Erythroblast (primary cell): ENCODE results near the gene NEGR1.

Experiments
- GATA1 ChIP-seq: IDR thresholded peaks from 2 replicates; pipeline ENCODE4 v1.6.1; 2011; ENCODE audit warnings: low read depth, mild to moderate bottlenecking, control low read depth, low read length, moderate library complexity
- POLR2A ChIP-seq: IDR thresholded peaks from 2 replicates; pipeline ENCODE4 v1.6.1; 2011; ENCODE audit warnings: mild to moderate bottlenecking, low read length

- TF ChIP-seq POLR2A (no peak), GATA1 (no peak)
These were observed 131.8 kb downstream of the NEGR1 start for GRCh38 chr1:72150508-72150907.
